Activated B cell treated with CpG ODN at 0.5 μM for 24 hours (primary cell): Measurements from ENCODE around the gene LRATD1. TPM values are rescaled to one million over a fixed set of nuclear protein-coding genes. Genes with fewer than 3 reads are reported as not detected.

Source experiments
- ATAC-seq: fragments of 200-7000 bp; cut with Tn5 transposase; one replicate; pipeline ENCODE4 v1.10.0; 2021; ENCODE audit warnings: low read depth, mild to moderate bottlenecking, moderate library complexity
- CTCF ChIA-PET: fragments of 350-600 bp; sonication (Branson Sonifier 250); formaldehyde crosslinking; loops from one replicate; lab custom pipeline; 2021; ENCODE audit warnings: antibody characterized with exemption; lab: Charles Lee
- POLR2A ChIA-PET: fragments of 350-600 bp; sonication (Branson Sonifier 250); formaldehyde crosslinking; loops from one replicate; lab custom pipeline; 2021; ENCODE audit warnings: antibody characterized with exemption; lab: Charles Lee
- DNase-seq: peaks from one replicate; pipeline ENCODE4 v3.0.0; 2022
- H3K27ac Mint-ChIP-seq: one replicate; pipeline ENCODE4 v1.8.0; 2020; ENCODE audit warnings: mixed read lengths
- H3K27me3 Mint-ChIP-seq: one replicate; pipeline ENCODE4 v1.8.0; 2021; ENCODE audit warnings: mixed read lengths
- H3K36me3 Mint-ChIP-seq: one replicate; pipeline ENCODE4 v1.8.0; 2021; ENCODE audit warnings: low read depth, mixed read lengths
- H3K4me1 Mint-ChIP-seq: one replicate; pipeline ENCODE4 v1.8.0; 2021; ENCODE audit warnings: mixed read lengths
- H3K4me3 Mint-ChIP-seq: one replicate; pipeline ENCODE4 v1.8.0; 2020; ENCODE audit warnings: mild to moderate bottlenecking, mixed read lengths
- H3K9me3 Mint-ChIP-seq: one replicate; pipeline ENCODE4 v1.8.0; 2020; ENCODE audit warnings: mixed read lengths
- intact Hi-C: fragments of 100-400 bp; cut with micrococcal nuclease; formaldehyde crosslinking; loops from one replicate; pipeline ENCODE4 v1.15.1; 2024
- total RNA-seq: library from RNA; stranded (reverse); gene quantifications from 2 replicates; pipeline ENCODE4 v1.2.3, GENCODE V29; 2022
- TF ChIP-seq, protein P1 (sequence below): fragments of 200-600 bp; IDR thresholded peaks from one replicate; pipeline ENCODE4 v1.8.0; 2022; ENCODE audit warnings: antibody characterized with exemption, mild to moderate bottlenecking

The LRATD1 gene
- total RNA-seq, 1 donor from 2014 or later, result not detected

DNA sequence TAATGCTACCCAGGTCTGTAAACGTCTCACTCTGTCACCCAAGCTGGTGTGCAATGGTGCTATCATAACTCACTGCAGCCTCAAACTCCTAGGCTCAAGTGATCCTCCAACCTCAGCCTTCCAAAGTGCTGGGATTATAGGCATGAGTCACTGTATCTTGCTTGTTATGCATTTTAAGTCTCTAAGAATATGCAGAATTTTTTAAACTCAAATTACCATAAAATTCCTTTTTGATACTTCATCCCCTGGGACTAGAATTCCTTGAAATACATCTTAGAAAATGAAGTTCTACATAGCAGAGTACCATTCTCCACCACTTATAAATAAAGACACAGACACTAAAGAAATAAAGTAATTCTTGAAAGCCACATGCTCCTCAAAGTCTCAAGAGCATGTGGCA is 30.2 kb upstream of the LRATD1 start:
- no peaks in the 10 kb centered on the region for H3K9me3 Mint-ChIP-seq
- TF ChIP-seq, protein P1, sequence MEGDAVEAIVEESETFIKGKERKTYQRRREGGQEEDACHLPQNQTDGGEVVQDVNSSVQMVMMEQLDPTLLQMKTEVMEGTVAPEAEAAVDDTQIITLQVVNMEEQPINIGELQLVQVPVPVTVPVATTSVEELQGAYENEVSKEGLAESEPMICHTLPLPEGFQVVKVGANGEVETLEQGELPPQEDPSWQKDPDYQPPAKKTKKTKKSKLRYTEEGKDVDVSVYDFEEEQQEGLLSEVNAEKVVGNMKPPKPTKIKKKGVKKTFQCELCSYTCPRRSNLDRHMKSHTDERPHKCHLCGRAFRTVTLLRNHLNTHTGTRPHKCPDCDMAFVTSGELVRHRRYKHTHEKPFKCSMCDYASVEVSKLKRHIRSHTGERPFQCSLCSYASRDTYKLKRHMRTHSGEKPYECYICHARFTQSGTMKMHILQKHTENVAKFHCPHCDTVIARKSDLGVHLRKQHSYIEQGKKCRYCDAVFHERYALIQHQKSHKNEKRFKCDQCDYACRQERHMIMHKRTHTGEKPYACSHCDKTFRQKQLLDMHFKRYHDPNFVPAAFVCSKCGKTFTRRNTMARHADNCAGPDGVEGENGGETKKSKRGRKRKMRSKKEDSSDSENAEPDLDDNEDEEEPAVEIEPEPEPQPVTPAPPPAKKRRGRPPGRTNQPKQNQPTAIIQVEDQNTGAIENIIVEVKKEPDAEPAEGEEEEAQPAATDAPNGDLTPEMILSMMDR, result no peak
- no peaks in the 10 kb centered on the region for H3K4me1 Mint-ChIP-seq
- H3K36me3 Mint-ChIP-seq, result no peaks in the 10 kb centered on the region
- ATAC-seq (no peak), DNase-seq (no peak)
- no peaks in the 10 kb centered on the region for H3K27me3 Mint-ChIP-seq
- intact Hi-C loops, result no loop called here
- CTCF ChIA-PET, result no interaction called here
- no peak overlapping the region for H3K4me3 Mint-ChIP-seq
- no peak overlapping the region for H3K27ac Mint-ChIP-seq
- POLR2A ChIA-PET, result no interaction called here

DNA sequence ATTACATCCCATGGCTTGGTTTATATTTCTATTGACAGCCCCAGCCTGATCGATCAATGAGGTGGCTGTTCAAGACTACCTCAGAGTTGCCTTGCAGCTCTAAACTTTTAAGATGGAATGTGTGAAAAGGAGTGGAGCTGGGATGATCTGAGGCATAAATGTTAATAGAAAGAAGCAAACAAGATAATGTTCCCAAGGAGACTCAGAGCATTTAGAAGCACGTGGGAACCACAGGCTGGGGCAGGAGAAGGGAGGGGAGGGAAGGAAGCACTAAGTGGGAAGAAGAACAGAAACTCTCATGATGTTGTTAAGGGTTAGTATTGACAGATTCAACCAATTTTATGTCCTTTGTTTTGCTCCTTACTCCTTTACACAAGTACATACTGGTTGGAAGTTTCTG is 28.8 kb upstream of the LRATD1 start:
- DNase-seq, result no peak
- no peak for ATAC-seq
- Mint-ChIP-seq H3K9me3 (no peaks in the 10 kb centered on the region), H3K4me1 (no peaks in the 10 kb centered on the region), H3K27me3 (no peaks in the 10 kb centered on the region), H3K27ac (no peak overlapping the region), H3K4me3 (no peak overlapping the region), H3K36me3 (no peaks in the 10 kb centered on the region)
- intact Hi-C loops, result no loop called here
- ChIA-PET POLR2A (no interaction called here), CTCF (no interaction called here)
- TF ChIP-seq, protein P1, result no peak

DNA sequence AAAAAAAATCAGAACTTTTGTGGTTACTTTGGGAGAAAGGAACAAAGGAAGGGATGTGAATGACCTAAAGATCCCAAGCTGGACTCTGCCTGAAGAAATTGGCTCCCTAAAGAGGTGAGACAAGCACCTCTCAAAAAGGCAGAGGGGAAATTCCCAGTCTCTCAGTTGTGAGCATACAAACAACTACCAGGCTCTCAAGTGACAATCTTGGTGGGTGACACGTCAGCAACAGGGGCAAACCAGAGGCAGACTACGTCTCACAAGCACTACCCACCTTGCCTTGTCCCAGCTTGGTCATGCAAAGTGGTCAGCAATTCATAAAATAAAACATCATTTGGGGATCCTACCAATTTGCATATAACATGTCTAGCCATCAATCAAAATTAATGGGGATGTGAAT is 24.3 kb upstream of the LRATD1 start:
- POLR2A ChIA-PET, result no interaction called here
- TF ChIP-seq, protein P1, result no peak
- Mint-ChIP-seq H3K4me1 (no peaks in the 10 kb centered on the region), H3K36me3 (no peaks in the 10 kb centered on the region), H3K27me3 (no peaks in the 10 kb centered on the region), H3K9me3 (no peaks in the 10 kb centered on the region), H3K4me3 (no peak overlapping the region), H3K27ac (no peak overlapping the region)
- DNase-seq (no peak), ATAC-seq (no peak)
- CTCF ChIA-PET, result interaction anchor here (0.6 kb wide), 1 partner anchor 156 kb away, joined by 5 read pairs; no protein-coding TSS in a partner anchor
- intact Hi-C loops, result no loop called here

DNA sequence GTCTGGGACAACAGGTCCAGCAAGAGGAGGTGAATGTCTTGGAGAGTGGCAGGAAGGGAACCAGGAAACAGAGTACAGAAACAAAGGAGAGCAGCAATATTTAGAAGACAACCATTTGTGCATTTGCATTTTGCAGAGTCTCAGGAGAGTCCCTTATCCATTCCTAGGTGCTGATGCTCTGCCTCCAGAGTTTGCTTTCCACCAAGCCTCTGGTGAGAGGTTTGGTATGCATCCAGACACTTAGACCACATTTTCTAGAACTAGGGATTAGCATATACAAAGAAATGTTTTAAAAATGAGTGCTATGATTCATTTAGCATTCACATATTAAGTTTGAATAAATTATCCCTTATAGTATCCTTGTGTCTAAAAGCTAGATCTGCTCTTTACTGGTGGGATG is 18.5 kb upstream of the LRATD1 start:
- no peak overlapping the region for H3K4me3 Mint-ChIP-seq
- DNase-seq, result no peak
- intact Hi-C loops, result no loop called here
- no peaks in the 10 kb centered on the region for H3K4me1 Mint-ChIP-seq
- H3K9me3 Mint-ChIP-seq, result no peaks in the 10 kb centered on the region
- H3K36me3 Mint-ChIP-seq, result no peaks in the 10 kb centered on the region
- H3K27me3 Mint-ChIP-seq, result no peaks in the 10 kb centered on the region
- H3K27ac Mint-ChIP-seq, result no peak overlapping the region
- POLR2A ChIA-PET, result no interaction called here
- no peak for ATAC-seq
- CTCF ChIA-PET, result no interaction called here
- TF ChIP-seq, protein P1, result no peak

DNA sequence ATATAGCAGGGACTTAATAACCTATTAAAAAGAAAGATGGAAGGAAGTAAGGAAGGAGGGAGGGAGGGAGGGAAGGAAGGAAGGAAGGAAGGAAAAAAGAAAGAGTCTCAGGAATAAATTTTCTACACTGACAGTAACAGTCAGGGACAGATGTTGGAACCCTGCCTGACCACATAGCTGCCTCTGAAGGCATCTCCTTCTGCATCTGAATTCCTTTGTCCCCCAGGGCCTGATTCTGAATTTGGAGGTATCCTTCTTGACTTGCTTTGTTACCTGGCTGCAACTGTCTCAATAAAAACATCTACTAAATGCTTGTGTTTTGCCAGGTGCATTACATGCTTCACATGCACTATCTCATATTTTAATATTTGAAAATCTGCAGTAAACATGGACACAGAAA is 17.4 kb upstream of the LRATD1 start:
- DNase-seq, result no peak
- no peak overlapping the region for H3K27ac Mint-ChIP-seq
- no peaks in the 10 kb centered on the region for H3K36me3 Mint-ChIP-seq
- no peaks in the 10 kb centered on the region for H3K9me3 Mint-ChIP-seq
- TF ChIP-seq, protein P1, result no peak
- H3K4me1 Mint-ChIP-seq, result no peaks in the 10 kb centered on the region
- no peak overlapping the region for H3K4me3 Mint-ChIP-seq
- H3K27me3 Mint-ChIP-seq, result no peaks in the 10 kb centered on the region
- ChIA-PET POLR2A (no interaction called here), CTCF (no interaction called here)
- no peak for ATAC-seq
- intact Hi-C loops, result no loop called here
